HG03097 (cell line): ENCODE results near the gene LSM4.

Source experiments
- ATAC-seq: cut with Tn5 transposase; IDR thresholded peaks from one replicate; pipeline ENCODE4 v1.9.1; 2021; ENCODE audit not compliant: unreplicated experiment, low FRiP score

LSM4 gene

DNA sequence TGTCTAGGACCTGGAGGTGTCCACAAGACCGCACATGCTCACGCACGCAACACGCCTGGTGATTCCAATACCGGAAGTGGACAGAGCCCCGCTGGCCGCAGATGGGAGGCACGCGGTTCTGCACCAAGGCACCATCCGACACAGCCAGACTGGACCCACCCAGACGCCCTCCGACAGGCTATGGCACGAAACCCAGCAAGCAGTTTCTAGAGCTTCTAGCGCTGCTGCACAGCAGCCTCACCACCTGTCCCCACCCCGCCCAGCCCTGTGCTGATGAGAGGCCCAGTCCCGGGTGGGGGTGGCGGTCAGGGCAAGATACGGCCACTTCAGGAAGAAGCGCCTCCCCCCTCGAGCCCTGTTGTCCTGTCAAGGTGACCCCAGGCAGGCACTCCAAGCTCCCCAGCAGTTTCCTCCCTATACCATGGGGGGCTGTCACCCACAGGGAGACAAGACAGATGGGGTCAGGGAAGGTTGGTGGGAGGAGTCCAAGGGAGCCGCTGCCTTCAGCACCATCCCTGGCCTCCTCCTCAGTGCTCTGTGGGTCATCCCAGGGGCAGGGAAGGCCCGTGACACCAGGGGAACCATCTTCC, 11.3 kb downstream of the LSM4 start:
- no peak for ATAC-seq

DNA sequence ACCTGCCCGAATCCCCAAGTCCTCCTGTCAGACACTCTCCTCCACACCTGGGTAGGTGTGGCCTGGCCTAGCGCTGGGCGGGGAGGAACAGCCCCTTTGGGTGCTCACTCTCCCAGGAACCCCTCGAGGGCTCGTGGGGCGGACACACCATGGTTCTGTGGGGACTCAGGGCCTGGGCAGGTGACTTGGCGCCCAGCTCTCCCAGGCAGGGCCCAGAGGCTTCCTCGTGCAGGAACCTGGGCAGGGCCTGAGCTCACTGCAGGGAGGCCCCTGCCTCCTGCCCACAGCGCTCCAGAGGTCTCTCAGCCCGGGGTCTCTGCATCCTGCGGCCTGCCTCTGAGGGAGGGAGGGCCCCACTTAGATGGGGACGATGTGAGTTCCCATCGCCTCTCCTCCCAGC, 11.9 kb downstream of the LSM4 start:
- no peak for ATAC-seq

DNA sequence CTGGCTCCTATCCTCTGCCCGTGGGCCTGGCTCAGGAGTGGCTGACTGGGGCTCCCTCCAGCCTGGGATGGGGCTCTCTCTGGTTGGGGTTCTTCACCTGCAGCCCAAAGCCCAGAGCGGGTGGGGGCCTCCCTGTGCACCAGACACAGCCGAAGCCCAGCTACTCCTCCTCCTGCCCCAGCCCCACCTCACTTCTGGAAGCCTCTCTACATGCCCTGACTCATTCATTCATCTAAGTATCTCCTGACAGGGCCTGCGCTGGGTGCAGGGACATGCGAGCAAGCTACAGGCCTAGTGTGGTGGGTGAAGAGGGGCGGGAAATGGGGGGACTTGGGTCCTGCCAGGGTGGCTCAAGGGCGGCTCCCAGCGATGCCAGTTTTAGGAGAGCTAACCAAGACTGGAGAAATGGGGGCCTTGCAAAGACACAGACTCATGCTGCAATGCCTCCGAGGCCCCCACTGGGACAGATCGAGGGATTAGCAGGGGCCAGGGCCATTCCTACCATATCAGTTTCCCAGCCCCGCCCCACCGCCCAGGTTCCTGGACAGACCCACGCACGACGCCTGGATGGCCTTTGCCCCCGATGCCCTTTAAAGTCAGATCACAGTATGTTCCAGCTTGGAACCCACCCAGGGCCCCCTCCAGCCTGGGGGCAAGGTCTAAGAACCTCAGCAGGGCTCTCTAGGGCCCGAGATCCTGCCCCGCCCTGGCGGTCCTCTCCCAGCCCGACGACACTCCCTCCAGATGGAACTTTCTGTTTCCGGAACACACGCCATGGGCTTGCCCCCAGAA, 12.6 kb downstream of the LSM4 start:
- no peak for ATAC-seq

DNA sequence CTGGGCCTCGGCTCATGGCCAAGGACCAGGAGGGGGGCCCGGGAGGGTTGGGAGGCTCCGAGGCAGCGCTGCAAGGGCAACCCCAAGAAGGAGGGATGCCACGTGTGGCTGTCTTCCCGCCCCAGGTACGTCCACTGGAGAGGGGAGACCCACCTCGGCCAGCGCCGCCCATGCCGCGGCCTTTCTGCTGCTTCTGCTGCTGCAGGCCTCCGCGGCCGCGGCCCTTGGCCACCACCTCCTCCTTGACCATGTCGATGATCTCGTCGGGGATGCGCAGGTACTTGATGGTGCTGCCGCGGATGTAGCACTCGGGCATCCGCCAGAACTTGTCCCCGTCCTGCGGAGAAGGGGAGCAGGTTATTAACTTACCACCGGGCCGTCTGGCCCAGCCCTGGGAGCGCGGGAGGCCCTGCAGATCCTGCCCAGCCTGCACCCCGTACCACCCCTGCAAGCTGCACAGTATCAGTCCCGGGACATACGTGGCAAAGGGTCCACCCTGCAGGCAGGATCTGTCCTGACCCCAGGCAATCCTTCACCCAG, 13.3 kb downstream of the LSM4 start:
- ATAC-seq: no peak

DNA sequence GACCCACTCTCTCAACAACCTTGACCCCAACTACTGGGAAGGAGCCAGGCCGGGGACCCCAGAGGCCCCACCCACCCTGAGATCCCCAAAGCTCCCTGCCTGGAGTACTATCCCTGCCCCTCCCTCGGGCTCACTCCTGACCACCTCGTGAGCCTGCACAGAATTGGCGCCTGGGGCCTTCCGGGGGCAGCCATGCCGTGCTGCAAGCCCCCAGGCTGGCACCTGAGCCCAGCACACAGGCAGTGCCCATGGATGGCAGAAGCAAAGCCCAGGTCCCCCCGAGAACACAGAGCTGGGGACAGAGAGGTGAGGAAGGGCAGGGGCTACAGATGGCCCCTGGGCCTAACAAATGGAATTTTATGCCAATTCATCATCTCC, 13.9 kb downstream of the LSM4 start:
- ATAC-seq: no peak

DNA sequence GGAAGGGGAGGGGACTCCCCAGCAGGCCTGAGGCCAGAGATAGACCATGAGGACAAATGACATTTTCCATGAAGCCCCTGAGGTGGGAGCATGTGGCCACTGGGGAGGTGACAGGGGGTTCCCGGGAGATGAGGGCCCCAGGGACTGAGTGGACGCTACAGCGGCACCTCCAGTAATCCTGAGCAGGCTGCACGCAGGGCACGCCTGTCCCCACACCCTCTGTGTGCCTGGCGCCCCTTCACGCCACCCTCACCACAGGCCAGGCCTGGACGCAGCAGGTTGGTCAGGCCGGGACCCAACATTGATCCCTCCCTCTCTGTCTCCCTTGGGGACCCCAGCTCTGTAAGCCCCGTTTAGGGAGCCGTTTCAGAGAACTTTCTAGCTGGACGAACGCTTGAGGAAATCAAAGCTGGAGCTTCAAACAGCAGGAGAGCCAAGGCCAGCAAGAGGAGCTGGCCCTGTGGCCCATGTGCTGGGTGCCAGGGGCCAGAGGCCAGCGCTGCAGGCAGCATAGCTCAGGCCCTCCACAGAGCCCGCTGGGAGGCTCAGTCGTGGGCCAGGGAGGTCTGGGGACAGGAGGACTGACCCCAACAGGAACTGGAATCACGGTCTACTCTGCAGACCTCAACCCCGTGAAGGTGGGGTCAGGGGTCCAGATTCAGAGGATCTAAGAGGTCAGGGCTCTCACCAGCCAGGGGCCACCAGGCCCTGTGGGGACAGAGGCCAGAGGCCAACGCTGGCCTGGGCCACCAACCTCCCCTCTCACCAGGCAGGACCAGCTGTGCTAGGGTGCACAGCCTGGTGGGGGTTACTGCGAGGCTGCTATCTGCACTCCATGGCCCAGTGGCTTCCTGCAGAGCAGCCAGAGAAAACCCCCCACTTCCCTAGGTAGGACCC, 14.6 kb downstream of the LSM4 start:
- ATAC-seq: no peak

DNA sequence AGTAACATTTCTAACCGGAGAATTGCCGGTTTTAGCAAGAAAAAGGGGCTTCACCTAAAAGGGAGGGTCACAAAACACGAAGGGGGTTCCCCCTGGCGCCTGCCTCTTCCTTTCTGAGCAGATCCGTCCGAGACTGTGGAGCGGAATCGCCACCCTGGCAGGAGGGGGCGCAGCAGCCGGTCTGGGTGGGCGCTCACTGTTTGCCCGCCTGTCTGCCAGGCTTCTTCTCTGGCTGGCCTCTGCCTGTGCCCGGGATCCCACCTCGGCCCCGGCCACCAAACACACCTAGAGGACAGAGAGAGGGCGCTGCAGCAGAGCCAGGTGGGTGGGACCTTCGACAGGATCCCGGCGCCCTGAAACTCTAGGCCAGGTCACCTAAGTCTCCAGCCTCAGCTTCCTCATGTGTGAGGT, 15.6 kb downstream of the LSM4 start:
- ATAC-seq: no peak

DNA sequence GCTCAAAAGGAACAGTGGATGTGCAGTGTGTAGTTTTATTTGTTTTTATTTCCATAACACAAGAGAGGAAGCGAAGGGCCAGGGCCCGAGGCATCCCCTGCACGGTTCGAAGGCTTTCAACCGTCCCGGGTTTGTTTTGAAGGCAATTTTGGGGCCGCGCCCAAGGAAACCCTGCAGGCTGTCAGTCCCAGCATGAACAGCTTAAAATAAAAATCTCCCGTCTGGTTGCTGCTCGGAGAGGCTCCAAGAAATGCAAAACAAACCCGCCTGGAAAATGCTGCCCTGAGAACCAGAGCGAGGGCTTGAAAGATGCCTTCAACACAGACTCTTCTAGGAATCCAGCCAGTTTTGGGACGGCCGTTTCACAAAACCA, 16.0 kb downstream of the LSM4 start:
- no peak for ATAC-seq

DNA sequence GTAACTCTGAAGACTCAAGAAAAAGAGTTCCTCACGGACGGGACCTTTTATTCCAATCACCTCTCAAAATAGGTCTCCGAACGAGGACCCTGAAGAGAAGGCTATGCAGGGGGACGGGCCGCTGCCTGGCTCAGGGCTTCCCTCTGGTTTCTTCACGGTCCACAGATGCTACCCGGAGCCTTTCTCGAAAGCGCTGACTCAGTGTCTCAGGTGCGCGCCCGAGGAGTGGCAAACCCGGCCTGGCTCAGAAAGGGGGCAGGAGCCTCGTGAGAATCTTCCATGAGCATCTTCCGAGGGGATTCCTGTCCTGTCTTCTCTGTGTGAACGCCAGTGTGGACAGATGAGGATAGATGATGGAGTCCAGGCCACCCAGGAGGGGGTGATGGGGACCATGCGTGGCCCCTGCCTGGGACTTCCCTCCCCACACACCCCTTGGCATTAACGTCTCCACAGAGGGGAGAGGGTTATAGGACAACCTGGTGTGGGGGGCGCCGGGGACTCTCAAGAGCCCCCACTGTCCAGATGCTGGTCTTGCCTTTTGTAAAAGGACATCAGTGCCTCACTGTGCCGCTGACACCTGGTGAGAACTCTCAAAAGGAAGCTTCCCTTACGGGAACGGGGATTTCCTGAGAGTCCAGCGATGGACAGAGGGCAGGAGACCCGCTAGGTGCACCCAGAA, 16.5 kb downstream of the LSM4 start:
- ATAC-seq: no peak

DNA sequence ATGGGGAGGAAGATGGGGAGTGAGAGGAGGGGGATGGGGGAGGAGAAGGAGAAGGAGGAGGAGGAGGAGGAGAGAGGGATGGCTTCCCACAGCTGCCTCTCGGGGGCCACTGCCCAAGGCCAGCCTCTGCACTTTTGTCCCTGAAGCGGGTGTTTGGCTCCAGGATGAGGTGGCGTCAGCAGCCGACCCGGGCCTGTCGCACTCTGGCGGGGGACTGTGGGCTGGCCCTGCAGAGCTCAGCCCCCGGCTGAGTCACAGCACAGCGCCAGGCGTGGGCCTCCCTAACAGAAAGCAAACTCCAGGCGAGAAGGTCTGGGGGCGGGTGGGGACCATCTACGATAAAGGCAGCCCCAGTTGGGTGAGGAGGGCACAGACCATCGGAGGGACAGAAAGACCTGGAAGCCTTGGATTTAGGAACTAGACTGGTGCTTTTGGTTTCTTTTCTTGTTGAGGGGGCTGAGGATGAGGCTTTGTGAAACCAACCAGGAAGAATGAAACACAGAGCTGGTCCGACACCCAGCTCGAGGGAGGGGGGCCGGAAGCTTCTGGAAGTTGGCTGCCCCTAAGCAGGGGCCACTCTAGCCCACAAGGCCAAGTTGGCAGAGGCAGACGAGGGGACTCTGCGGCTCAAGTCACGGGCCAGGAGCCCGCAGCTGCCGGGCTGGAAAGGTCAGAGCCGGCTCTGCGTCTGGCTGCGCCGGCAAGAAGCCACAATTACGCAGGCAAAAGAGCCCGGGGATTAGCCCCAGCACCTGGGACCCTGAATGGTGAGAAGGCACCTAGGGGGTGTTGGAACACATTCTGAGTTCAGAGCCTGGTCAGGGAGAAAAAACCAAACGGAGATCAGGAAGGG, 18.2 kb downstream of the LSM4 start:
- peak; percentile 31 for ATAC-seq

DNA sequence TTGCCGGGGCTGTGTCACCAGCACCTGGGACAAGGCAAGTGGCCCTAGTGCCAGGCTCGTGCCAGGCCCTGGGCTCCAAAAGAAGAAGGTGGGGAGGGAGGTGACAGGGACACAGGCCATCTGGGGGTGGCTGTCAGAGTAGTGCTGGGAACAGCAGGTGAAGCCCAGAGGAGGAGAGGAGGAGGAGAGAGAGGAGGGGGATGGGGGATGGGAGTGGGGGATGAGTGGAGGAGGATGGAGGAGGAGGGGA, 18.7 kb downstream of the LSM4 start:
- ATAC-seq: no peak

DNA sequence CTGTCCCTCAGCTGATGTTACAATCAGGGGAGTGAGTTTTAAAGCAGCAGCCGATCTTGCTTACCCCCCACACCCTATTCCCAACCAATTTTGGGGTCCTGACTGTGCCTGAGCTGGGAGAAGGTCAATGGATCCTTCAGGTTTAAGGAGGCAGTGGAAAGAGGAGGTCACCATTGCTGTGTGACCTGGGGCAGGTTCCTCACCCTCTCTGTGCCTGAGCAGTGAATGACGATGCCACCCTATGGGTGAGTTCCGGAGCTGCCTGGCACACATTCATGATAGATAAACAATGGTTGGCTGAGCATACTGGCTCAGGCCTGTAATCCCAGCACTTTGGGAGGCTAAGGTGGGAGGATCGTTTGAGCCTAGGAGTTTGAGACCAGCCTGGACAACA, 21.2 kb downstream of the LSM4 start:
- no peak for ATAC-seq

DNA sequence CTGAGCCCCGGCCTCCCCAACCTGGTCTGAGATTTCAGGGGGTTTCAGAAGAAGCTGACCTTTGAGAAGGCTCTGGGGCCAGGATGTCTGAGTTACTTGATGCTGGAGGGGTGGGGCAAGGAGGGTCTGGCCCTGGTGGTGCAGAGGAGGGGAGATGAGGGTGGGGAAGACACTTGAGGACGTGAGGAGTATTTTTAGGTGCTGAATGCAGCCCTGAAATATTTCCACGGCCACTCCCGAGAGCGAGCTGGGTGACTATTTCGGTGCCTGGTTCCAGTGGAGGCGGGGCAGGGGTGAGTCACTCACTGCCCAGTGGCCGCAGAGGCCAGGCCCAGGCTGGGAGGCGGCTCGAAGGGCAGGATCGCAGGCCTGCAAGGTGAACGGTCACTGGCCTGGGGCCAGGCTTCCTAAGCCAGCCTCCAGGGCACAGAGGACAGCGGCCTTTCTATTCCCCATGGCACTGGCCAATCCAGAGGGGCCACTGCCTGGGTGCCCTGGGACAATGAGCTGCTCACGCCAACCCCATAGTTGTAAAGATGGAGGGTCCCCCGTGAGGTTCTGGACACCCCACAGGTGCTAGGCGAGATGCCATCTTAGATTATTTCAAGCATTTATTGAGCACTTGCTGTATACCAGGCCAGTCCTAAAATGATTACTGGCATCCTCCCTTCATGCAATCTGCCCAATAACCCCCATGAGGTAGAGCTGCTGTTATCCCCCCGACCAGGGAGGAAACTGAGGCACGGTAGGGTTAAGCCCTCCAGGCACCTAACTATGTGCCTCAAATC, 21.8 kb downstream of the LSM4 start:
- no peak for ATAC-seq

DNA sequence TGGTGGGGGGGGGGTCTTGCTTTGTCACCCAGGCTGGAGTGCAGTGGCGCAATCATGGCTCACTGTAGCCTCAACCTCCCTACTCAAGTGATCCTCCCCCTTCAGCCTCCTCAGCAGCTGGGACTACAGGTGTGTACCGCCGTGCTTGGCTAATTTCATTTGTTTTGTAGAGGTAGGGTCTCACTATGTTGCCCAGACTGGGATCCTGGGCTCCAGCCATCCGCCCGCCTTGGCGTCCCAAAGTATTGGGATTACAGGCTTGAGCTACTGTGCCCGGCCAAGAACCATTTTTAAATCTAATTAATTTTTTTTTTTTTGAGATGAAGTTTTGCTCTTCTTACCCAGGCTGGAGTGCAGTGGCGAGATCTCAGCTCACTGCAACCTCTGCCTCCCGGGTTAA, 23.2 kb downstream of the LSM4 start:
- no peak for ATAC-seq

DNA sequence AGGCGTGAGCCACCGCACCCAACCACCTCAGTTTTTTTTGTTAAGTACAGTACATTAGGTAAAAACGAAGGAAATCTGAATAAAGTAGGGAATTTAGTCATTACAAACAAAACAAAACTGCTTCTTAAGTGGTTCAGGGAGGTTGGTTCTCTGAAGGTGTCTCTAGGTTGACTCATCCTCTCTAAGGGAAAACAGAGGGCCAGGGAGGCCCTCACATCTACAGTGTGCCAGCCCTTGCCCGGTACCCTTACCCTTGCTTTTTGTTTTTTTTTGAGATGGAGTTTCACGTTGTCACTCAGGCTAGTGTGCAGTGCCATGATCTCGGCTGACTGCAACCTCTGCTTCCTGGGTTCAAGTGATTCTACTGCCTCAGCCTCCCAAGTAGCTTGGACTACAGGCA, 24.3 kb downstream of the LSM4 start:
- ATAC-seq: no peak

DNA sequence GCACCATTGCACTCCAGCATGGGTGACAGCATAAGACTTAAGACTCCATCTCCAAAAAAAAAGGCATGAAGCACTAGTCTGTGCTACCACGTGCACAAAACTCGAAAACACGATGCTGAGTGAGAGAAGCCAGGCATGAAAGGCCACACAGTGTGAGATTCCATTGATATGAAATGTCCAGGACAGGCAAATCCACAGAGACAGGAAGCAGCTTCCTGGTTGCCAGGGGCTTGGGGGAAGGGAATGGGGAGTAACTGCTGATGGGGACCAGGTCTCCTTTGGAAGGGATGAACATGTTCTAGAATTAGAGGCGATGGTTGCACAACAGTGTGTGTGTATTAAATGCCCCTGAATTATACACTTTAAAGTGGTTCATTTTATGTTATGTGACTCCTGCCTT, 25.6 kb downstream of the LSM4 start:
- no peak for ATAC-seq

DNA sequence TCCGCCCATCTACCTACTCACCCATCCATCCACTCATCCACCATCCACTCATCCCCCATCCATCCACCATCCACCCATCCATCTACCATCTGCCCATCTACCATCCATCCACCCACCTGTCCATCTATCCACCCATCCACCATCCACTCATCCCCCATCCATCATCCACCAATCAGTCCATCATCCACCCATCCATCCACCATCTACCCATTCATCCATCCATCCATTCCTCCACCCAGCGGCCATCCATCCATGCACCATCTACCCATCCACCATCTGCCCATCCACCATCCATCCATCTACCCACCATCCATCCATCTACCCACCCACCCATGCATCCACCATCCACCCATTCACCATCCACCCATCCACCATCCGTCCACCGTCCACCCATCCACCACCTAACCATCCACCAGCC, 27.8 kb downstream of the LSM4 start:
- ATAC-seq: no peak

DNA sequence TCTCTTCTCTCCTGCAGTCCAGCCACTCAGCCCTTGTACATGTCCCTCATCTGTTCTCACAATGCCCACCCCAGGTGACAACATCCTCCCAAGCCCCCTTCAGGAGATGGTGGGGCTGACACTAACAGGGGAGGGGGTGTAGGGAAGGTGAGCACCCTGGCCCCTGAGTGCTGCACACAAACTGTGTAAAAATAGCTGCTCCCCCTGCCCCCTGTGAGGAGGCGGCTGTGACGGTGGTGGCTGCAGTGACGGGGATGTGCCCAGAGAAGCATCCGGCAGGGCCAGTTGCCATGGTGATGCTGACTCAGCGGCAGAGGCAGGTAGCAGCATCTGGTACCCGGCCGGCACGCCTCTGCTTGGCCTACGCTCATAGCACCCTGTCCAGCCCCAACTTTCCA, 28.4 kb downstream of the LSM4 start:
- ATAC-seq: no peak

DNA sequence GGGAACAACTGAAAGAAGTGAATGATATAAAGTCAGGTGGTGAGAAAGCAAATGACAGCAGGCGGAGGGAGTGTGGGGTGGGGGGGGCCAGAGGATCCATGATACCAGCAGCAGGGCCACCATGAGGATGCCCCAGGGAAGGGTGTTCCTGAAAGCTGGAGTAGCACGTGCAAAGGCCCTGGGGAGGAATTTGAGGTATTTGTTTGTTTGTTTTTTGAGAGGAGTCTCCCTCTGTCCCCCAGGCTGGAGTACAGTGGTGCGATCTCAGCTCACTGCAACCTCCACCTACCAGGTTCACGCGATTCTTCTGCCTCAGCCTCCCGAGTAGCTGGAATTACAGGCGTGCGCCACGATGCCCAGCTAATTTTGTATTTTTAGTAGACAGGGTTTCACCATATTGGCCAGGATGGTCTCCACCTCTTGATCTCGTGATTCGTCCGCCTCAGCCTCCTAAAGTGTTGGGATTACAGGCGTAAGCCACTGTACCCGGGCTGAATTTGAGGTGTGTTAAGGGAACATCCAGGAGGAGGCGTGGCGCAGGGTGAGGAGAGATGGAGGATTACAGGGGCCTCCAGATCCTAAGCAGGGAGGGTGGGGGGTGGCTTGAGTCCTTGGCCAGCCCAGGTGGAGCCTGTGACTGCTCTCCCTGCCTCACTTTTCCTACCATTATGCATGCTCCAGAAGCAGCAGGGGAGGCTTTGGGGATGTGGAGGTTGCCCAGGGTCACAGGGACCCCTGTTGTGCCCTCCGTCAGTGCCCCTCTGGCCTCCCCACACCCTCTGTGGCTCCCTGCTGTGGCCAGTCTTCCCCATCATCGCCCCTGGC, 29.0 kb downstream of the LSM4 start:
- ATAC-seq: no peak
